ENCODE data around the gene C10orf95. TPM values are rescaled to one million over a fixed set of nuclear protein-coding genes. Genes with fewer than 3 reads are reported as not detected.

The C10orf95 gene
- total RNA-seq, 4 donors from 2014 or later, result not detected

GRCh38 chr10:102453502-102453901 lies 2.2 kb upstream of the C10orf95 start:
- Histone ChIP-seq H3K4me1 (peaks cover 0 to 23% (median 6%) of the 10 kb centered on the region in 3 donors), H3K27me3 (no peaks in the 10 kb centered on the region), H3K9me3 (no peaks in the 10 kb centered on the region), H3K36me3 (no peaks in the 10 kb centered on the region), H3K4me3 (no peak overlapping the region), H3K27ac (peak overlapping the region in 3 of 4 donors; percentile 31 to 40 (median 32))
- ATAC-seq, result no peak
- TF ChIP-seq, protein P1, sequence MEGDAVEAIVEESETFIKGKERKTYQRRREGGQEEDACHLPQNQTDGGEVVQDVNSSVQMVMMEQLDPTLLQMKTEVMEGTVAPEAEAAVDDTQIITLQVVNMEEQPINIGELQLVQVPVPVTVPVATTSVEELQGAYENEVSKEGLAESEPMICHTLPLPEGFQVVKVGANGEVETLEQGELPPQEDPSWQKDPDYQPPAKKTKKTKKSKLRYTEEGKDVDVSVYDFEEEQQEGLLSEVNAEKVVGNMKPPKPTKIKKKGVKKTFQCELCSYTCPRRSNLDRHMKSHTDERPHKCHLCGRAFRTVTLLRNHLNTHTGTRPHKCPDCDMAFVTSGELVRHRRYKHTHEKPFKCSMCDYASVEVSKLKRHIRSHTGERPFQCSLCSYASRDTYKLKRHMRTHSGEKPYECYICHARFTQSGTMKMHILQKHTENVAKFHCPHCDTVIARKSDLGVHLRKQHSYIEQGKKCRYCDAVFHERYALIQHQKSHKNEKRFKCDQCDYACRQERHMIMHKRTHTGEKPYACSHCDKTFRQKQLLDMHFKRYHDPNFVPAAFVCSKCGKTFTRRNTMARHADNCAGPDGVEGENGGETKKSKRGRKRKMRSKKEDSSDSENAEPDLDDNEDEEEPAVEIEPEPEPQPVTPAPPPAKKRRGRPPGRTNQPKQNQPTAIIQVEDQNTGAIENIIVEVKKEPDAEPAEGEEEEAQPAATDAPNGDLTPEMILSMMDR (IDR thresholded peaks at IDR 0.05), result no peak
- TF ChIP-seq EP300 (IDR thresholded peaks at IDR 0.05) (no peak), POLR2AphosphoS5 (IDR thresholded peaks at IDR 0.05) (no peak), POLR2A (IDR thresholded peaks at IDR 0.05) (no peak)
- WGBS, 2 donors (ENCODE audit: low coverage in 1 of 2), result 79 to 80% methylated on average over 4 to 5 of the region's 5 CpGs

GRCh38 chr10:102452672-102453340 lies 1.5 kb upstream of the C10orf95 start:
- Histone ChIP-seq H3K36me3 (no peaks in the 10 kb centered on the region), H3K27ac (peak overlapping the region in 3 of 4 donors; percentile 31 to 40 (median 32)), H3K4me1 (peaks cover 0 to 23% (median 6%) of the 10 kb centered on the region in 3 donors), H3K4me3 (no peak overlapping the region), H3K9me3 (no peaks in the 10 kb centered on the region), H3K27me3 (no peaks in the 10 kb centered on the region)
- 36 to 67% methylated on average over 1 to 3 of the region's 3 CpGs for WGBS, 2 donors (ENCODE audit: low coverage in 1 of 2)
- TF ChIP-seq POLR2AphosphoS5 (IDR thresholded peaks at IDR 0.05) (no peak), POLR2A (IDR thresholded peaks at IDR 0.05) (no peak)
- peak; percentile 21 for ATAC-seq

- H3K9me3 ChIP-seq, result no peaks in the 10 kb centered on the region
Observed at GRCh38 chr10:102450374-102451104, 804 bp downstream of the C10orf95 start.

GRCh38 chr10:102450124-102450373 lies 1.3 kb downstream of the C10orf95 start:
- WGBS, 2 donors (ENCODE audit: low coverage in 1 of 2), result 0% methylated on average over 1 of the region's 11 CpGs; no CpG with 5 or more reads in 1 of the 2 donors
- no peak for TF ChIP-seq POLR2AphosphoS5 (IDR thresholded peaks at IDR 0.05)
- no peak for TF ChIP-seq POLR2A (IDR thresholded peaks at IDR 0.05)
- TF ChIP-seq EP300 (IDR thresholded peaks at IDR 0.05), result no peak
- TF ChIP-seq, protein P1 (IDR thresholded peaks at IDR 0.05), result no peak

More at GRCh38 chr10:102450374-102451104, 804 bp downstream of the C10orf95 start:
- Histone ChIP-seq H3K36me3 (no peaks in the 10 kb centered on the region), H3K4me3 (peak overlapping the region; percentile 62 to 89), H3K27ac (peak overlapping the region; percentile 6 to 93 (median 87)), H3K4me1 (peaks cover 0 to 23% (median 6%) of the 10 kb centered on the region in 3 donors), H3K27me3 (no peaks in the 10 kb centered on the region)
- WGBS, 2 donors (ENCODE audit: low coverage in 1 of 2), result no CpG with 5 or more reads among the region's 104 CpGs
- peak; percentile 94 for ATAC-seq
- peak; percentile 61 to 69 for TF ChIP-seq POLR2A (IDR thresholded peaks at IDR 0.05)
- TF ChIP-seq POLR2AphosphoS5 (IDR thresholded peaks at IDR 0.05), result no peak
- TF ChIP-seq, protein P1 (IDR thresholded peaks at IDR 0.05), result peak in 3 of 4 experiments; percentile 1 to 31 (median 14)

DNA sequence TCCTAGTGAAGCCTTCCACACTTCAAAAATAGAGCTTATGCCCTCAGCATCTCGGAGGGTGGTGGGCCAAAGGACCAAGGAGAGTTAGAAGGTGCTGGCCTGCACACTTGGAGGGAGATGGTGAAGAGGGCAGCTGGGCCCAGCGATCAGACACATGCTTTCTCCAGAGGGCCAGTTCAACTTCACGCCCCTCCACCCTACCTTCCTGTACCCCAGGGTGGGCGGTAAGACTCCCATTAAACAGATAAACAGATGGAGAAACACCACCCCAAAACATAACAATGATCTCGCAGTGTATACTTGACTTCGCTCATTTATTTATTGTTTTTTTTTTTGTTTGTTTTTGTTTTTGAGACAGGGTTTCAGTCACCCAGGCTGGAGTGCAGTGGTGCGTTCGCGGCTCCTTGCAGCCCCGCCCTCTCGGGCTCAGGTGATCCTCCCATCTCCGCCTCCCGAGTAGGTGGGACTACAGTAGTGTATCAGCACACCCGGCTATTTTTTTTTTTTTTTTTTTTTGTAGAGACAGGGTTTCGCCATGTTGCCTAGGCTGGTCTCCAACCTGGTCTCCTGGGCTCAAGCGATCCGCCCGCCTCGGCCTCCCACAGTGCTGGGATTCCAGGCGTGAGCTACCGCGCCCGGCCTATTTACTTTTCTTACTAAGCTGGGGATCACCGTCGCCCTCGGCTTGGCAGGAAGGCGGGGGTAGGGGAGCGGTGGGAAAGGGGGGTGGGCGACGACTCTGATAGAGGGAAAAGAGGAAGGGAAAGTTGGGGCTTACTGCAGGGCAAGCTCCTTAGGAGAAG lies 1.8 kb downstream of the C10orf95 start:
- WGBS, 2 donors (ENCODE audit: low coverage in 1 of 2), result 7 to 13% methylated on average over 13 of the region's 30 CpGs
- ATAC-seq, result peak; percentile 39
- Histone ChIP-seq H3K4me1 (peaks cover 0 to 23% (median 6%) of the 10 kb centered on the region in 3 donors), H3K36me3 (no peaks in the 10 kb centered on the region), H3K27ac (peak overlapping the region; percentile 0 to 93 (median 87)), H3K9me3 (no peaks in the 10 kb centered on the region), H3K27me3 (no peaks in the 10 kb centered on the region), H3K4me3 (peak overlapping the region; percentile 62 to 89)
- TF ChIP-seq POLR2AphosphoS5 (IDR thresholded peaks at IDR 0.05), result no peak
- TF ChIP-seq, protein P1 (IDR thresholded peaks at IDR 0.05), result no peak
- no peak for TF ChIP-seq POLR2A (IDR thresholded peaks at IDR 0.05)
- TF ChIP-seq EP300 (IDR thresholded peaks at IDR 0.05), result no peak

More at GRCh38 chr10:102450124-102450373, 1.3 kb downstream of the C10orf95 start:
- peak overlapping the region; percentile 62 to 89 for H3K4me3 ChIP-seq
- no peaks in the 10 kb centered on the region for H3K36me3 ChIP-seq
- peak; percentile 1 for ATAC-seq
- no peaks in the 10 kb centered on the region for H3K27me3 ChIP-seq
- no peaks in the 10 kb centered on the region for H3K9me3 ChIP-seq
- peaks cover 0 to 23% (median 6%) of the 10 kb centered on the region in 3 donors for H3K4me1 ChIP-seq
- H3K27ac ChIP-seq, result peak overlapping the region; percentile 0 to 93 (median 87)

All from gastroesophageal sphincter (tissue), 4 donors.